ENCODE results near the gene STK16.
A peak's percentile ranks its signal among the peaks of the same experiment; 100 is the strongest.
"Not testable (repeated sequence)": the region's sequence is repeated elsewhere in the genome, so short reads cannot be mapped to it uniquely, and the experiment has no call there.

STK16 gene

DNA sequence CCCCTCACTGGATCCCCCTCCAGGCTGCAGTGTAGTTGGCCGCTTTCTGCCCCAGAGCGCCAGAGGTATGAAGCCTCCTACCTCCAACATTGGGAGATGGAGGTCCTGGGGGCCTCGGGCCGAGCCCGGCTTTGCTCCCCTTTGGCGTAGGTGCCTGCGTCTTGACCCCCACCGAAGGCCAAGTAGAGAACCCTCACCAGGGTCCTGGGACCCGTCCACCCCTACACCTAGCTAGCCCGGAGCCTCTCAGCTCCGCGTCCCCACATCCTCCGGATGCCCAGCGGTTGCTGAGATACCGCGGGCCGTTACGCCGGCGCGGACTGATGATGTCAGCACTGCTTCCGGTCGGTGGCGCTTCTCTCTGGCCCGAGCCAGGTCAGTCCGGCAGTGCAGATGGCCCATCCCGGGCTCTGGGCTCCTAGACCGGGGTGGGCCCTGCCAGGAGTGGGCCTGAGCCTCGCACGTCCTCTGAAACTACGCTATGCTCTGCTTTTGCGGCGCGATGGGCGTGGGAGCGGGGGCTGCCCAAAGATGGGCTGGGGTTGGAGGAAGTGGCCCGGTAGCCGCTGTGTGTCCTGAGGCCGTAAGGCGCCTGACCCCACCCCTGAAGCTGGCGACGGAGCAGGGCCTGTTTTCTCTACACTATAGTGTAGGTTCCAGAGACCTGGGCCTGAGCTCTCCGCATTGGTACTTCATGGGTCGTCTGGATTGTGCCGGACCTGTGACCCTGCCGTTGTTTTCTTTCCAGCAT is at the start of gene STK16, which contains the start of gene GLB1L:
Gene STK16 (plus strand): TSS at position 332 of the 751 bp plus-strand sequence. CDS start 521 bp downstream, outside the sequence.
Gene GLB1L (minus strand): TSS at position 297 of the 751 bp plus-strand sequence. CDS start 1,871 bp downstream, outside the sequence.
- DNase-seq (ENCODE audit: low read depth in 2 of 3, low spot score in 2 of 3), result peak; percentile 83 to 93 (median 93)

DNA sequence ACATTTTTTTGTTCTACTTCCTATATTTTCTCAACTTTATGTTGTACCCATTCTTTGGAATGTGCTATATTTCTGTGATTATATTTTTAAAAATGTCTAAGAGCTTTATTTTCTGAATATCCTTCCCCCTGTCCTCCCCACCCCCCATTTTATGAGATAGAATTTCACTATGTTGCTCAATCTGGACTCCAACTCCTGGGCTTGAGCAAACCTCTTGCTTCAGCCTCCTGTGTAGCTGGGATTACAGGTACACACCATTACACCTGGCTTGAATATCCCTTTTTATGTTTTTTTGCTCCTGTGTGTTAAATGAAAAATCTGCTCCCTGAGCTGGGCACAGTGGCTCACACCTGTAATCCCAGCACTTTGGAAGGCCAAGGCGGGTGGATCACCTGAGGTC is 47.9 kb upstream of the STK16 start:
- no peak for DNase-seq (ENCODE audit: low read depth in 2 of 3, low spot score in 2 of 3)

GRCh38 chr2:219198974-219199373 is 46.3 kb upstream of the STK16 start:
- DNase-seq (ENCODE audit: low read depth in 2 of 3, low spot score in 2 of 3), result no peak

- no peak for DNase-seq (ENCODE audit: low read depth in 2 of 3, low spot score in 2 of 3)
Observed at GRCh38 chr2:219199470-219200211, 45.6 kb upstream of the STK16 start.

- not testable (repeated sequence) for DNase-seq (ENCODE audit: low read depth in 2 of 3, low spot score in 2 of 3)
Observed at GRCh38 chr2:219200502-219201326, 44.6 kb upstream of the STK16 start.

DNA sequence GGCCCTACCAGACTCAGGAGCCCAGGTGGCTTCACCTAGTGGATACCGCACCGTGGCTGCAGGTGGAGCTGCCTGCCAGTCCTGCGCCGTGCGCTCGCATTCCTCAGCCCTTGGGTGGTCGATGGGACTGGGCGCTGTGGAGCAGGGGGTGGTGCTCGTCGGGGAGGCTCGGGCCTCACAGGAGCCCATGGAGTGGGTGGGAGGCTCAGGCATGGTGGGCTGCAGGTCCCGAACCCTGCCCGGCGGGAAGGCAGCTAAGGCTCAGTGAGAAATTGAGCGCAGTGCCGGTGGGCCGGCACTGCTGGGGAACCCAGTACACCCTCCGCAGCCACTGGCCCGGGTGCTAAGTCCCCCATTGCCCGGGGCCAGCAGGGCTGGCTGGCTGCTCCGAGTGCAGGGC is 43.9 kb upstream of the STK16 start:
- DNase-seq (ENCODE audit: low read depth in 2 of 3, low spot score in 2 of 3), result not testable (repeated sequence)

- DNase-seq (ENCODE audit: low read depth in 2 of 3, low spot score in 2 of 3), result no peak
Observed at GRCh38 chr2:219204425-219205164, 40.7 kb upstream of the STK16 start.

DNA sequence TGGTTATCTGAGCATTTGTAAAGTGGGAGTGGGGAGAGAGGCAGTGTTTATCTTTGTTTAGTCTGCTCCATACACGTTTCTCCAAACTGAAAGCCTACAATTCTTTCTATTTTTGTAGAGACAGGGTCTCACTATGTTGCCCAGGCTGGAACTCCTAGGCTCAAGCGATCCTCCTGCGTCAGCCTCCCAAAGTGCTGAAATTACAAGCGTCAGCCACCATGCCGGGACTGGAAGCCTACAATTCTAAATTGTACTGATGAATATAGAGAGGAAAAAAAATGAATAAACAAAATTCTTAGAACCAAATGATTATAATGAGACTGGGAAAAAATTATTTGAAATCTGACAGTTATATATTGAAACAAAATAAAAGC is 40.1 kb upstream of the STK16 start:
- DNase-seq (ENCODE audit: low read depth in 2 of 3, low spot score in 2 of 3), result no peak

GRCh38 chr2:219205981-219206327 is 39.3 kb upstream of the STK16 start:
- no peak for DNase-seq (ENCODE audit: low read depth in 2 of 3, low spot score in 2 of 3)

- peak; percentile 87 to 90 (median 88) for DNase-seq (ENCODE audit: low read depth in 2 of 3, low spot score in 2 of 3)
Observed at GRCh38 chr2:219206328-219207133, 38.7 kb upstream of the STK16 start, which contains the start of gene ZFAND2B. ZFAND2B (plus strand) TSS chr2:219206782; CDS start chr2:219206988, 206 bp downstream.

DNA sequence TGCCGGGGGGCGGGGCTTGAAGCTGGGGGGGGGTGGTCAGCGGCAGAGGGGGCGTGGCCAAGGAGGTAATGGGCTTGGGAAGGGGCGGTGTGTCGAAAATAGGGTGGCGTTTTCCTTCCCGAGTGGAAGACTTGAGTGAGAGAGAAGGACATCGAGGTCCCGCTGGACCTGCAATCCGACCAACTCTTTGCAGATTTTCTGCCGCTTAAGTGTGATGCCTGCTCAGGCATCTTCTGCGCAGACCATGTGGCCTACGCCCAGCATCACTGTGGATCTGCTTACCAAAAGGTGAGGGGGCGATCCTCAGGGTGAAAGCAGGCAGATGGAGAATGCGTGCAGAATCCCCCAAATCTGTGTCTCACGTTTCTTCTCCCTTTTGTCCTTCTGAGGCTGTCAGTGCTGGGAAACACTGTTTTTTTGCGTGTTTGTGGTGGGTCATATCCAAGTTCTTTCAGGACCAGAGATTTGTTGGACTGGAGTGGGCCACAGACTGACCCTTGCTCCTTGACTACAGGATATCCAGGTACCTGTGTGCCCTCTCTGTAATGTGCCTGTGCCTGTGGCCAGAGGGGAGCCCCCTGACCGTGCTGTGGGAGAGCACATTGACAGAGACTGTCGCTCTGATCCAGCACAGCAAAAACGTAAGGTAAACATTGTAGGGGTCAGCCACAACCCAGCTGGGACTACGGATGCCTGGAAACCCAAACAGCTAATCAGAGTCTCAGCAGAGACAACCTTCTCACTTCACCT is 38.0 kb upstream of the STK16 start:
- DNase-seq (ENCODE audit: low read depth in 2 of 3, low spot score in 2 of 3), result no peak

GRCh38 chr2:219207884-219208740 is 37.2 kb upstream of the STK16 start:
- DNase-seq (ENCODE audit: low read depth in 2 of 3, low spot score in 2 of 3), result no peak

DNA sequence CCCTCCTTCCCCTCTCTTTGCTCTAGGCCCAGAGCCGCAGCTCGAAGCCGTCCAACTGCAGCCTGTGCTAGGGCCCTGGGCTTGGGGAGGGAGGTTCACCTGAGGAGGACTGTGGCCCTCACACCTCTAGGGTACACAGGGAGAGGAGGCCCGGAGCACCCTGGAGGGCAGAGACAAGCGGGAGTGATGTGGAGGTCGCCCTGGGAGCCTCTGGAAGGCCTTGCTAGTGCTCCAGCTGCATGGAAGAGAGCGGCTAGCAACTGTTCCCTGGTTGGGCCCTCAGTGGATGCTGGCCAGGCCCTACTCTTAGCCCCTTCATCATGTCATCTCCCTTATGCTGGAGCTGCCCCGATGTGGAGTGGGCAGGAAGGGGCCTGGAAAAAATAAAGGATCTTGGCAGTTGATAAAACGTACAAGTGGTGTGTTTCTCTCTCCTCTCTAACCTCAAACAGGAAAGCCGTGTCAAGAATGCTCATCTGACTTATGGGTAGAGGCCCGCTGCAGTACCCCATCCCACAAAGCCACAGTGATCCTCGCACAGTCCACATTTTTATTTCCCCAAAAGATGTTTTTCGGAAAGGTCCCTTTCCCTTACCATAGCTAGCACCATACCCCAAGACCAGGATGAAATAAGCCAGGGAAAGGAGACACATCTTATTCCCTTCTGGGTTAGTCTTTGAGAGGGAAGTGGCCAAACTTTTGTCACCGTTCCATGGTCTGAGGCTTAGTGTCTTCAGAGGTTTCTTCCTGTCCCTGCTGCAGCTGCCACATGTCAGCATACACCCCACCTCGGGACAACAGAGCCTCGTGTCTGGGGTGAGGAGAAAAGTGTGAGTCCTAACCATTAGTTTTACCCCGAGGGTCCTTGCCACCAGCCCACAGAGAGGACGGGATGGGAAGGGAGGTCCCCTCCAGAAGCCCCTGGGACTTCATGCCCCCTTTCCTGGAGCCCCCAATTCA is 35.8 kb upstream of the STK16 start:
- DNase-seq (ENCODE audit: low read depth in 2 of 3, low spot score in 2 of 3), result no peak

- no peak for DNase-seq (ENCODE audit: low read depth in 2 of 3, low spot score in 2 of 3)
Observed at GRCh38 chr2:219210196-219210885, 34.9 kb upstream of the STK16 start.

- DNase-seq (ENCODE audit: low read depth in 2 of 3, low spot score in 2 of 3), result no peak
Observed at GRCh38 chr2:219210886-219211362, 34.4 kb upstream of the STK16 start.

DNA sequence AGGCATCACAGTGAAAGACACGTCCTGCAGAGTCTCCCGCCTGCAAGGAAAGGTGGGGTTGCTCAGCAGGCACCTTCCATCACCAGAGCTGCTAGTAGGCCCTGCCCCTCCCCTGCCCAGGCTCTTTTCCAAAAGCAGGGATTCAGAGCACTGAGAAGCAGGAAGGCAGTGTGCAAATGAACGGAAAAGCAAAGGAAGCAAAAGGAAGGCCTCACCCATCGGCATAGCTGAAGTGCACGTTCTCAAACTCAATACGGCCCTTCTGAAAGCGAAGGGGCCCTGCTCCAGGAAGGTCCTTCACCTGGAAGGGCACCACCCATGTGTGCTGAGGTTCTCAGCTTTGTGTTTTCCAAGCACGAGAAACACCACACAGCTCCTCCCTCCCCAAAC is 32.3 kb upstream of the STK16 start:
- DNase-seq (ENCODE audit: low read depth in 2 of 3, low spot score in 2 of 3), result no peak

Measured in activated CD8-positive, alpha-beta memory T cell treated with anti-CD3 and anti-CD28 coated beads for 48 hours (primary cell).